GM18505 (cell line): ENCODE measurements around the gene NFE2.

ENCODE experiments used
- ATAC-seq: cut with Tn5 transposase; IDR thresholded peaks from one replicate; pipeline ENCODE4 v1.9.1; 2021; ENCODE audit not compliant: unreplicated experiment
- POLR2A ChIP-seq: IDR thresholded peaks from 4 replicates; pipeline ENCODE4 v1.6.1; 2011; ENCODE audit warnings: borderline replicate concordance; ENCODE audit not compliant: insufficient read depth, insufficient read length; ENCODE audit errors: extremely low read depth

The NFE2 gene

DNA sequence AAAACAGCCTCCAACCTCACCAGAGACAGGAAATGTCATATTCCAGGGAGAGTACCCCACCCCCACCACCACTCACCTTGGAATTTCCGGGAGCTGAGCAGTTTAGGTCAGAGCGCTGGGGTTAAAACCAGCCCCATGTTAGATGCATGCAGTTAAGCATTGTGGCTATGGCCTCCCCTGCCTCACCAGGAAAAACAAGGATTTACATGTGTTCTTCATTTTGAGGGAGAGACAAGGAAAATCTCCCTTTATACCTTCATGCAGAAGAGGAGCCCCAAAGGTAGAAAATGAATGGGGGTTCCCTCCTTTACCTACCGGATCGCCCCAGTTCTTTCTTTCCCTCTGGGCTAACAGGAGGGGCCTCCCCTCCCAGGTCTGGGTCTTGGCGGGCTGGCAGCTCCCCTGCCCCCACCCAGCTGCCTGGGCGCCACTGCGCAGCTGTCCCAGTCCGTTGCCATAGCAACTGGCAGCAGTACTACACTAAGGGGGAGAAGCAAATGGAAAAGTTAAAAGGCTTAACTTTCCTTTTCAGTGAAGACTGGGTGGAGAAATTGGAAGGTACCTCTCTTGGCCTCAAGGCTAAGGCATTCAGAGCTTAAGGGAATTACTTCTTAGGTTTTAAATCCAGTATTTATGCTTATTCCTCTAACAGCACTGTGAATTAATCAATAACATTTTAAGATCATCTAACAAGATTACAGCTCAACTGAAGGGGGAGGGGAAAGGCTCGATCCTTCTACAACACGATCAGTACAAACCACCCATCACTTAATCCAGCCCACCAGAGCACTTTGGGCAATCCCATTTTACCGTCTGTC, 41.4 kb downstream of the NFE2 start:
- TF ChIP-seq POLR2A = no peak
- peak; percentile 83 for ATAC-seq

DNA sequence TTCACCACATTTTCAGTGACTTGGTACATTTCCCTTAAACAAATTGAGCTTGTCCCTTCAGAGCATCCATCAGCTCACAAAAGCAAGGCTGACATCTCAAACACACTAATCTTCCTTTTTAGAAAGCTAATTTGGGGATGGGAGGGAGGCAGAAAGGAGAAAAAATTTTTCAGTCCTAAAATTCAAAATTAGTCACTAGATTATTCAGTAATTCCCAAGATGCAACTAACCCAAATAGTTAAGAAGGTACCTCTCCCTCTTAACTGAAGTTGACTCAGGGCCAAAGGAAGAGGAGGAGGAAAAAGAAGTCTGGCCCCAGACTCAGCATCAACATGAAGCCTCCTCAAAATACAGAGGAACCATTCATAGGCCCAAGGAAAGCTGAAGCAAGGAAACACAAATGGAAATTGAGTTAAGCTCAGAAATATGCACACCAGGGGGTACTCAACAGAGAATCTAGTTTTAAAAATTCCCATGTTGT, 42.6 kb downstream of the NFE2 start:
- TF ChIP-seq POLR2A = no peak
- ATAC-seq = no peak

- no peak for ATAC-seq
- no peak for TF ChIP-seq POLR2A
Measured at GRCh38 chr12:54257332-54257731, 43.5 kb downstream of the NFE2 start.

- no peak for TF ChIP-seq POLR2A
- ATAC-seq = no peak
Measured at GRCh38 chr12:54253240-54253639, 47.6 kb downstream of the NFE2 start.

DNA sequence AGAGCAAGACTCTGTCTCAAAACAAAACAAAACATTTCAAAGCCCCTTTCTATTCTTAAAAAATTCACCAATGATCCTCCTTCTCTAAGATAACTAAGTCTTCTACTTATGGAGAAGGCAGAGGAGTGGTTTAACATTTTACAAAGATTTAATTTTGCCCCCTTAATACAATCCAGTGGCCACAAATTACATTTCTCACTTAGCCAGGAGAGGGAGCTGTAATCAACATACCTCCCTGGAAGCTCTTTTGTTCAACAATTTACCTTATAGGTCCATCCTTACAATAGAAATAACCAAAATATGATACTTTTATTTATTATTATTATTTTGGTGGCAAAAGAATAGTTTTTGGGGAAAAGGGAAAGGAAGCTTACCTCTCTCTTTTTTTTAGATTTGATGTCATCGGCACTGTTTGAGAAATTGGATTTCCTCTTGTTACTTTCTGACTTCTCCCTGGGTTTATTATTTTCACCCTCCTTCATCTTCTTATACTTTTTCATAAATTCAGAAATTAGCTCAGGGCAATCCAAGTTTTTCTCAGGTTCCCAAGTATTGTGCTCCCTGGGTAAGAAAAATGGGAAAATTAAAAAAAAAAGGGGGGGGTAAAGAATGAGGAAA, 49.0 kb downstream of the NFE2 start:
- TF ChIP-seq POLR2A = no peak
- ATAC-seq = no peak

GRCh38 chr12:54249489-54249888, 51.3 kb downstream of the NFE2 start:
- ATAC-seq = no peak
- TF ChIP-seq POLR2A = no peak

- no peak for ATAC-seq
- no peak for TF ChIP-seq POLR2A
Measured at GRCh38 chr12:54246011-54246641, 54.7 kb downstream of the NFE2 start.
